Left renal cortex interstitium (tissue), 4 donors: ENCODE data around the gene LGALS9B. TPM values are rescaled to one million over a fixed set of nuclear protein-coding genes. Genes with fewer than 3 reads are reported as not detected.
"Not testable (repeated sequence)": the region's sequence is repeated elsewhere in the genome, so short reads cannot be mapped to it uniquely, and the experiment has no call there.

Source experiments
- DNase-seq, 4 donors: peaks; one replicate each; pipeline ENCODE4 v3.0.0-alpha.2; 2013; ENCODE audit warnings: low read depth in 4 of 4, low spot score in 2 of 4, missing footprints in 1 of 4
- polyA plus RNA-seq, 4 donors: library from polyadenylated mRNA; unstranded; fragments of 120-200 nt; gene quantifications; one replicate each; pipeline ENCODE4 v1.2.1, GENCODE V29; 2013; ENCODE audit not compliant: insufficient read length in 4 of 4

LGALS9B gene
- polyA plus RNA-seq, 4 donors = not detected

DNA sequence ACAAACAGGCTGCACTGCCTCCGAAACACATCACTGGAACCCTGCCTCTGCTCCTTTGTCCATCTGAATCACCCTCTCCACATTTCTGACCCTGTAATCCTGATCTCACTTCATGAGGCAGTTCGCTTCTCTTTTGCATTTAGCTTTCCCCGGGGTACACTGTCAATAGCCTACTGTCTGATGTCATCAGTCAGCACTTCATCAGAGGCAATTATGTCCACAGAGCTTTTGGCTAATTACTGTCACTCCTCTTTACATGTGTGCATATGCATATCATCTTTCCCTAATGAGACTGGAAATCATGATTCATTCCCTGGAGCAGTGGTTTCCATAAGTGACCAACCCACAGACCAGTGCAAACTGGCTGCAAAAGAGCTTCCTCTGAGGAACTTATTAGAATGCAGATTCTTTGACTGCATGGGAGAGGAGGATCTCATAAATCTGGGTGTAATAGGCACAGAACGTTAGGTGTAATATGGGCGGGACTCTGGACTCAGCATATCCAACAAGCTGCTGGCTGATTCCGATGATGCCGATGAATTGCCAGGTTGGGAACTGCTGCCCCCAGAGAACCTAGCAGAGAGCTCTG, 49.8 kb downstream of the LGALS9B start:
- DNase-seq = not testable (repeated sequence)

DNA sequence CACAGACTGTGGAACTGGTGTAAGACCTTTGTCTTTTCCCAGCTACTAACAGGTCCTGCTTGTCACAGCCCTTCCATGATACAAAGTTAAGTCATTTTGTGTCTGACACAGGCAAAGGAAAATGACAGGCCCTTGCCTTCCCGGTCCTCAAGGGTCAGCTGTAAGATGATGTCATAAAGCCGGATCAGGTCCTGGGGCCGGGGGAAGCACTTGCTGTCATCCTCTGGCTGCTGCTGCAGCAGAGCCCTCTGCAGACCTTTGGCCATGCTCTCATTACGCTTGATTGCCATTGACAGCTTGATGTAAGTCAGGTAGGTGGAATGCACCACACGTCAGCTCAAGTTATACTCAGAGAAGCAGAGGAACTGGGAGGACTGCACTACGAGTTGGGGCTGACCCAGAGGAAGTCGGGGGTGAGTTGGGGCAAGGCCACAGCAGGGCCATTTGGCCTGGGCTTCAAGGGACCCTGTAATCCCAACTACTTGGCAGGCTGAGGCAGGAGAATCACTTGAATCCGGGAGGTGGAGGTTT, 50.9 kb downstream of the LGALS9B start:
- not testable (repeated sequence) for DNase-seq

DNA sequence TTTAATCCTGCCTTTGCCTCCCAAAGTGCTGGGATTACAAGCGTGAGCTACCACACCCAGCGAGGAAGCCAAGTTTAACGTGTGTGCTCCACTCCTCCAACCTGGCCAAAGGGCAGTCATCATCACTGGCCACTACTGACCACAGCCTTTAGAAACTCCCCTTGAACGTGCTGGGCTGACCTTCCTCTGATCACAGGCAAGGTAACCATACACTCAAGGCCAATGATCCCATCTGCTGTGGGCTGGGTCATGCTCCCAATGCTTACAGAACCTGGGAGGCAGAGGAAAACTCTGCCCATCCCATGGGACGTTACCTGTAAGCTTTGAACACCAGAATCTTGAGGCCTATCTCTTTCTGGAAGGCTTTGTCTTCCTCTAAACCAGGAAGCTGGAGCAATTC, 51.9 kb downstream of the LGALS9B start:
- not testable (repeated sequence) for DNase-seq

DNA sequence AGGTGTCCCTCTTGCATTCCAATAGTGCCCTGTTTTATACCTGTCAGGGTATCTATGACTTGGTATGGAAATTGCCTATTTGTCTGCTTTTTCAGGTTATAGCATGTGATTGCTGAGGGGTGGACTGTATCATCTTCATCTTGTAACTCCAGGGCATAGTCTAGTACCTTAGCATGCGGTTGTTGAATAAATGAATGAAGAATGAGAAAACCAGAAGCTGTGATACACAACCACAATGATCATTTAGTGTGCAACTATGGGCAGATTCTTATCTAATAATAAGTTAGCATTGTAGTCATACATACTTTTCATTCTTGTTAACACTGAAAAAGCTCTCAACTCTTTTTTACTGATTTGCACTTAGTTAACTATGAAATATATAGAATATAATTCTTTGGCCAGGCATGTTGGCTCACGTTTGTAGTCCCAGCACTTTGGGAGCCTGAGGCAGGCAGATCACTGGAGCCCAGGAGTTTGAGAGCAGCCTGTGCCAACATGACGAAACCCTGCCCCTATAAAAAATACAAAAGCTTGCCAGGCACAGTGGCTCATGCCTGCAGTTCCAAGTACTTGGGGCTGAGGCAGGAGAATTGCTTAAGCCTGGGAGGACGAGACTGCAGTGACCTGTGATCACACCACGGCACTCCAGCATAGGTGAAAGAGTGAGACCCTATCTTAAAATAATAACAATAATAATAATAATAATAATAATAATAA, 65.9 kb downstream of the LGALS9B start:
- not testable (repeated sequence) for DNase-seq

DNA sequence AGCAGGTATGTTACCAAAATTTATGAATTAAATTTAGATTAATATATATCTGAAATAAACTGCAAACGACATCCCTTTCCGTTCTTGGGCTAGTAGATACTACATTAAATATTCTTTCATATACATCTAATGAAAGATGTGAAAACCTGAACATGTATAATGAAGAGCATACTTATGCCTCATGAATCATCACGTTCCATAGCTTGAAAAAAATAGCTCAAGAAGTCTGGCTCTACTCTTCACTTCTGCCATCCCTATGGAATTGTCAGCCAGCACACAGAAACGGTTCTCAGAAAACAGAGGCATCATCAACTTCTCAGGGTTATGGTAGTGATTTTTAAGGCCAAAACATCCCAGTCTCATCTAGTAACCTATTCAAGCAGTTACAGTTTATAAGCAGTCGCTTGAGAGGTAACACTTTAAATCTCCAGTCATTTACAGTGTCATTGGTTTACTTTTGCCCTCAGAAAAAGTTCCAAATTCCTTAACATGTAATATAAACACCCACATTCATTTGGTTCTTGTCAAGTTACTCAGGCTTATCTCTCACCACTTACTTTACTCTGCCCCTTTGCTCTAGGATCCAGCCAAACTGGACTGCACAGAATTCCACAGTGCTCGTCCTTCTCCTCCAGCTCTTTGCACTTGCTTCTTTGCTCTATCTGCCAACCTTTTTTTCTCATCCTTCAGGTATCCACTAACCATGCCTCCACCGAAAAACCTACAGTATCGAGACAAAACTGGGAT, 66.6 kb downstream of the LGALS9B start:
- not testable (repeated sequence) for DNase-seq

Other genes with a start within 250 kb of the LGALS9B start
- gene CDRT15L2, start 112.2 kb upstream of the LGALS9B start, polyA plus RNA-seq = not detected